ENCODE results near the gene CFAP61. TPM values are rescaled to one million over a fixed set of nuclear protein-coding genes. Genes with fewer than 3 reads are reported as not detected.

CFAP61 gene
- total RNA-seq, 1 experiment from 2014 or later: not detected

GRCh38 chr20:20255099-20255498, 202.8 kb downstream of the CFAP61 start:
- no peaks in the 10 kb centered on the region for H4K20me1 ChIP-seq (ENCODE audit: low read length)
- H3K4me2 ChIP-seq (ENCODE audit: low read length): no peak overlapping the region
- no peak overlapping the region for H3K9ac ChIP-seq (ENCODE audit: low read length)
- H3F3A ChIP-seq (ENCODE audit: low read length, unreplicated experiment): no peaks in the 10 kb centered on the region
- BruUV-seq (replicated peaks): no TSS peak
- no peaks in the 10 kb centered on the region for H3K9me2 ChIP-seq (replicated peaks; ENCODE audit: low read length)
- H3K4me3 ChIP-seq (ENCODE audit: low read length): no peak overlapping the region
- CTCF ChIA-PET: no interaction called here
- no peak for ATAC-seq
- H3K79me2 ChIP-seq (ENCODE audit: low read length): no peaks in the 10 kb centered on the region
- intact Hi-C loops (cut with micrococcal nuclease): no loop called here
- no peak for TF ChIP-seq EZH2phosphoT487 (IDR thresholded peaks at IDR 0.05; ENCODE audit: borderline replicate concordance, low read length)
- H3K27me3 ChIP-seq (ENCODE audit: low read length): peaks cover 77% of the 10 kb centered on the region
- H3K9me3 ChIP-seq (ENCODE audit: low read length): no peaks in the 10 kb centered on the region
- POLR2A ChIA-PET (ENCODE audit: unreplicated experiment): no interaction called here
- DNase-seq: no peak
- no peaks in the 10 kb centered on the region for H3K4me1 ChIP-seq (ENCODE audit: insufficient read depth, low read length)
- no peak overlapping the region for H2AFZ ChIP-seq (ENCODE audit: low read length)
- no peak overlapping the region for H3K27ac ChIP-seq (ENCODE audit: low read length)
- no peaks in the 10 kb centered on the region for H3K36me3 ChIP-seq (ENCODE audit: low read depth, low read length)

GRCh38 chr20:20259533-20259932, 207.2 kb downstream of the CFAP61 start:
- Histone ChIP-seq H3K4me1 (ENCODE audit: insufficient read depth, low read length) (no peaks in the 10 kb centered on the region), H2AFZ (ENCODE audit: low read length) (no peak overlapping the region), H3K4me2 (ENCODE audit: low read length) (no peak overlapping the region), H3K9ac (ENCODE audit: low read length) (no peak overlapping the region), H3K79me2 (ENCODE audit: low read length) (no peaks in the 10 kb centered on the region), H3K9me3 (ENCODE audit: low read length) (no peaks in the 10 kb centered on the region), H3K27ac (ENCODE audit: low read length) (no peak overlapping the region), H4K20me1 (ENCODE audit: low read length) (no peaks in the 10 kb centered on the region), H3K4me3 (ENCODE audit: low read length) (no peak overlapping the region), H3K36me3 (ENCODE audit: low read depth, low read length) (no peaks in the 10 kb centered on the region), H3F3A (ENCODE audit: low read length, unreplicated experiment) (no peaks in the 10 kb centered on the region), H3K9me2 (replicated peaks; ENCODE audit: low read length) (no peaks in the 10 kb centered on the region), H3K27me3 (ENCODE audit: low read length) (peaks cover 74% of the 10 kb centered on the region)
- DNase-seq (no peak), ATAC-seq (no peak)
- ChIA-PET POLR2A (ENCODE audit: unreplicated experiment) (no interaction called here), CTCF (no interaction called here)
- no TSS peak for BruUV-seq (replicated peaks)
- intact Hi-C loops (cut with micrococcal nuclease): no loop called here
- TF ChIP-seq EZH2 (IDR thresholded peaks at IDR 0.05; ENCODE audit: low read length, unreplicated experiment) (no peak), EZH2phosphoT487 (IDR thresholded peaks at IDR 0.05; ENCODE audit: borderline replicate concordance, low read length) (no peak)
- TF ChIP-seq, protein P1, sequence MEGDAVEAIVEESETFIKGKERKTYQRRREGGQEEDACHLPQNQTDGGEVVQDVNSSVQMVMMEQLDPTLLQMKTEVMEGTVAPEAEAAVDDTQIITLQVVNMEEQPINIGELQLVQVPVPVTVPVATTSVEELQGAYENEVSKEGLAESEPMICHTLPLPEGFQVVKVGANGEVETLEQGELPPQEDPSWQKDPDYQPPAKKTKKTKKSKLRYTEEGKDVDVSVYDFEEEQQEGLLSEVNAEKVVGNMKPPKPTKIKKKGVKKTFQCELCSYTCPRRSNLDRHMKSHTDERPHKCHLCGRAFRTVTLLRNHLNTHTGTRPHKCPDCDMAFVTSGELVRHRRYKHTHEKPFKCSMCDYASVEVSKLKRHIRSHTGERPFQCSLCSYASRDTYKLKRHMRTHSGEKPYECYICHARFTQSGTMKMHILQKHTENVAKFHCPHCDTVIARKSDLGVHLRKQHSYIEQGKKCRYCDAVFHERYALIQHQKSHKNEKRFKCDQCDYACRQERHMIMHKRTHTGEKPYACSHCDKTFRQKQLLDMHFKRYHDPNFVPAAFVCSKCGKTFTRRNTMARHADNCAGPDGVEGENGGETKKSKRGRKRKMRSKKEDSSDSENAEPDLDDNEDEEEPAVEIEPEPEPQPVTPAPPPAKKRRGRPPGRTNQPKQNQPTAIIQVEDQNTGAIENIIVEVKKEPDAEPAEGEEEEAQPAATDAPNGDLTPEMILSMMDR (conservative IDR thresholded peaks at IDR 0.05; ENCODE audit: low read depth, low read length): no peak

GRCh38 chr20:20261159-20261558, 208.8 kb downstream of the CFAP61 start:
- H3K9me2 ChIP-seq (replicated peaks; ENCODE audit: low read length): no peaks in the 10 kb centered on the region
- no peaks in the 10 kb centered on the region for H3K4me1 ChIP-seq (ENCODE audit: insufficient read depth, low read length)
- DNase-seq (no peak), ATAC-seq (no peak)
- H3K79me2 ChIP-seq (ENCODE audit: low read length): no peaks in the 10 kb centered on the region
- no TSS peak for BruUV-seq (replicated peaks)
- no peaks in the 10 kb centered on the region for H4K20me1 ChIP-seq (ENCODE audit: low read length)
- H2AFZ ChIP-seq (ENCODE audit: low read length): no peak overlapping the region
- no peak overlapping the region for H3K9ac ChIP-seq (ENCODE audit: low read length)
- no peak overlapping the region for H3K4me2 ChIP-seq (ENCODE audit: low read length)
- POLR2A ChIA-PET (ENCODE audit: unreplicated experiment): no interaction called here
- CTCF ChIA-PET: no interaction called here
- peaks cover 69% of the 10 kb centered on the region for H3K27me3 ChIP-seq (ENCODE audit: low read length)
- TF ChIP-seq EZH2phosphoT487 (IDR thresholded peaks at IDR 0.05; ENCODE audit: borderline replicate concordance, low read length) (no peak), EZH2 (IDR thresholded peaks at IDR 0.05; ENCODE audit: low read length, unreplicated experiment) (no peak)
- TF ChIP-seq, protein P1 (conservative IDR thresholded peaks at IDR 0.05; ENCODE audit: low read depth, low read length): no peak
- no peaks in the 10 kb centered on the region for H3K9me3 ChIP-seq (ENCODE audit: low read length)
- no peak overlapping the region for H3K27ac ChIP-seq (ENCODE audit: low read length)
- no peaks in the 10 kb centered on the region for H3F3A ChIP-seq (ENCODE audit: low read length, unreplicated experiment)
- H3K4me3 ChIP-seq (ENCODE audit: low read length): no peak overlapping the region
- H3K36me3 ChIP-seq (ENCODE audit: low read depth, low read length): no peaks in the 10 kb centered on the region
- intact Hi-C loops (cut with micrococcal nuclease): no loop called here
